ENCODE data around the gene TRIM43.
"Not testable (repeated sequence)": the region's sequence is repeated elsewhere in the genome, so short reads cannot be mapped to it uniquely, and the experiment has no call there.

Gene TRIM43

GRCh38 chr2:95591701-95592100 is at the start of gene TRIM43:
TRIM43 (plus strand) TSS chr2:95592001; CDS start chr2:95594024, 2,023 bp downstream.
- not testable (repeated sequence) for H3K36me3 ChIP-seq (ENCODE audit: control insufficient read depth, insufficient read depth, low read length); H3K9me3 ChIP-seq (ENCODE audit: control insufficient read depth, insufficient read depth, low read depth, low read length); H3K27ac ChIP-seq (ENCODE audit: low read depth, low read length); H3K9ac ChIP-seq (ENCODE audit: low read length); H3K4me1 ChIP-seq (ENCODE audit: control insufficient read depth, insufficient read depth, low read length); H3K27me3 ChIP-seq (ENCODE audit: control insufficient read depth, insufficient read depth, low read length); H3K4me3 ChIP-seq (ENCODE audit: low read depth, low read length)

GRCh38 chr2:95551055-95551568 is 40.7 kb upstream of the TRIM43 start:
- H3K27ac ChIP-seq (ENCODE audit: low read depth, low read length) = no peak overlapping the region
- H3K4me3 ChIP-seq (ENCODE audit: low read depth, low read length) = no peak overlapping the region
- H3K9me3 ChIP-seq (ENCODE audit: control insufficient read depth, insufficient read depth, low read depth, low read length) = no peaks in the 10 kb centered on the region
- H3K4me1 ChIP-seq (ENCODE audit: control insufficient read depth, insufficient read depth, low read length) = no peaks in the 10 kb centered on the region
- H3K9ac ChIP-seq (ENCODE audit: low read length) = no peak overlapping the region
- H3K36me3 ChIP-seq (ENCODE audit: control insufficient read depth, insufficient read depth, low read length) = no peaks in the 10 kb centered on the region
- no peaks in the 10 kb centered on the region for H3K27me3 ChIP-seq (ENCODE audit: control insufficient read depth, insufficient read depth, low read length)

- H3K27me3 ChIP-seq (ENCODE audit: control insufficient read depth, insufficient read depth, low read length) = no peaks in the 10 kb centered on the region
- H3K27ac ChIP-seq (ENCODE audit: low read depth, low read length) = no peak overlapping the region
- H3K4me1 ChIP-seq (ENCODE audit: control insufficient read depth, insufficient read depth, low read length) = no peaks in the 10 kb centered on the region
- H3K4me3 ChIP-seq (ENCODE audit: low read depth, low read length) = no peak overlapping the region
- no peaks in the 10 kb centered on the region for H3K9me3 ChIP-seq (ENCODE audit: control insufficient read depth, insufficient read depth, low read depth, low read length)
- H3K36me3 ChIP-seq (ENCODE audit: control insufficient read depth, insufficient read depth, low read length) = no peaks in the 10 kb centered on the region
- H3K9ac ChIP-seq (ENCODE audit: low read length) = no peak overlapping the region
These were observed 38.9 kb upstream of the TRIM43 start for GRCh38 chr2:95552911-95553310.

- Histone ChIP-seq H3K27ac (ENCODE audit: low read depth, low read length) (no peak overlapping the region), H3K4me3 (ENCODE audit: low read depth, low read length) (no peak overlapping the region), H3K9me3 (ENCODE audit: control insufficient read depth, insufficient read depth, low read depth, low read length) (no peaks in the 10 kb centered on the region), H3K36me3 (ENCODE audit: control insufficient read depth, insufficient read depth, low read length) (no peaks in the 10 kb centered on the region), H3K27me3 (ENCODE audit: control insufficient read depth, insufficient read depth, low read length) (peaks cover 8% of the 10 kb centered on the region), H3K4me1 (ENCODE audit: control insufficient read depth, insufficient read depth, low read length) (no peaks in the 10 kb centered on the region), H3K9ac (ENCODE audit: low read length) (no peak overlapping the region)
These were observed 22.6 kb upstream of the TRIM43 start for GRCh38 chr2:95569170-95569569.

GRCh38 chr2:95573866-95574265 is 17.9 kb upstream of the TRIM43 start:
- H3K36me3 ChIP-seq (ENCODE audit: control insufficient read depth, insufficient read depth, low read length) = no peaks in the 10 kb centered on the region
- H3K4me3 ChIP-seq (ENCODE audit: low read depth, low read length) = no peak overlapping the region

GRCh38 chr2:95574506-95574905 is 17.3 kb upstream of the TRIM43 start:
- Histone ChIP-seq H3K36me3 (ENCODE audit: control insufficient read depth, insufficient read depth, low read length) (no peaks in the 10 kb centered on the region), H3K27ac (ENCODE audit: low read depth, low read length) (no peak overlapping the region), H3K27me3 (ENCODE audit: control insufficient read depth, insufficient read depth, low read length) (no peaks in the 10 kb centered on the region), H3K4me1 (ENCODE audit: control insufficient read depth, insufficient read depth, low read length) (no peaks in the 10 kb centered on the region), H3K4me3 (ENCODE audit: low read depth, low read length) (no peak overlapping the region), H3K9ac (ENCODE audit: low read length) (no peak overlapping the region), H3K9me3 (ENCODE audit: control insufficient read depth, insufficient read depth, low read depth, low read length) (no peaks in the 10 kb centered on the region)

More at GRCh38 chr2:95573866-95574265, 17.9 kb upstream of the TRIM43 start:
- no peak overlapping the region for H3K27ac ChIP-seq (ENCODE audit: low read depth, low read length)
- no peaks in the 10 kb centered on the region for H3K9me3 ChIP-seq (ENCODE audit: control insufficient read depth, insufficient read depth, low read depth, low read length)
- H3K4me1 ChIP-seq (ENCODE audit: control insufficient read depth, insufficient read depth, low read length) = no peaks in the 10 kb centered on the region
- no peak overlapping the region for H3K9ac ChIP-seq (ENCODE audit: low read length)
- peaks cover 1% of the 10 kb centered on the region for H3K27me3 ChIP-seq (ENCODE audit: control insufficient read depth, insufficient read depth, low read length)

- no peaks in the 10 kb centered on the region for H3K4me1 ChIP-seq (ENCODE audit: control insufficient read depth, insufficient read depth, low read length)
- no peaks in the 10 kb centered on the region for H3K9me3 ChIP-seq (ENCODE audit: control insufficient read depth, insufficient read depth, low read depth, low read length)
- H3K27ac ChIP-seq (ENCODE audit: low read depth, low read length) = no peak overlapping the region
- H3K9ac ChIP-seq (ENCODE audit: low read length) = no peak overlapping the region
- no peak overlapping the region for H3K4me3 ChIP-seq (ENCODE audit: low read depth, low read length)
- H3K36me3 ChIP-seq (ENCODE audit: control insufficient read depth, insufficient read depth, low read length) = no peaks in the 10 kb centered on the region
- H3K27me3 ChIP-seq (ENCODE audit: control insufficient read depth, insufficient read depth, low read length) = no peaks in the 10 kb centered on the region
These were observed 15.9 kb upstream of the TRIM43 start for GRCh38 chr2:95575857-95576256.

GRCh38 chr2:95578539-95578938 is 13.3 kb upstream of the TRIM43 start:
- H3K9me3 ChIP-seq (ENCODE audit: control insufficient read depth, insufficient read depth, low read depth, low read length) = no peaks in the 10 kb centered on the region
- H3K4me1 ChIP-seq (ENCODE audit: control insufficient read depth, insufficient read depth, low read length) = no peaks in the 10 kb centered on the region
- H3K4me3 ChIP-seq (ENCODE audit: low read depth, low read length) = no peak overlapping the region
- H3K27ac ChIP-seq (ENCODE audit: low read depth, low read length) = no peak overlapping the region
- no peaks in the 10 kb centered on the region for H3K27me3 ChIP-seq (ENCODE audit: control insufficient read depth, insufficient read depth, low read length)
- H3K9ac ChIP-seq (ENCODE audit: low read length) = no peak overlapping the region
- no peaks in the 10 kb centered on the region for H3K36me3 ChIP-seq (ENCODE audit: control insufficient read depth, insufficient read depth, low read length)

- H3K4me1 ChIP-seq (ENCODE audit: control insufficient read depth, insufficient read depth, low read length); H3K4me3 ChIP-seq (ENCODE audit: low read depth, low read length); H3K27ac ChIP-seq (ENCODE audit: low read depth, low read length); H3K27me3 ChIP-seq (ENCODE audit: control insufficient read depth, insufficient read depth, low read length); H3K9ac ChIP-seq (ENCODE audit: low read length); H3K9me3 ChIP-seq (ENCODE audit: control insufficient read depth, insufficient read depth, low read depth, low read length); H3K36me3 ChIP-seq (ENCODE audit: control insufficient read depth, insufficient read depth, low read length): not testable (repeated sequence)
These were observed 8.3 kb upstream of the TRIM43 start for GRCh38 chr2:95583545-95583944.

- H3K9ac ChIP-seq (ENCODE audit: low read length); H3K4me3 ChIP-seq (ENCODE audit: low read depth, low read length); H3K27me3 ChIP-seq (ENCODE audit: control insufficient read depth, insufficient read depth, low read length); H3K9me3 ChIP-seq (ENCODE audit: control insufficient read depth, insufficient read depth, low read depth, low read length); H3K27ac ChIP-seq (ENCODE audit: low read depth, low read length); H3K36me3 ChIP-seq (ENCODE audit: control insufficient read depth, insufficient read depth, low read length); H3K4me1 ChIP-seq (ENCODE audit: control insufficient read depth, insufficient read depth, low read length): not testable (repeated sequence)
These were observed 7.5 kb upstream of the TRIM43 start for GRCh38 chr2:95584321-95584720.

- H3K9ac ChIP-seq (ENCODE audit: low read length); H3K27me3 ChIP-seq (ENCODE audit: control insufficient read depth, insufficient read depth, low read length); H3K36me3 ChIP-seq (ENCODE audit: control insufficient read depth, insufficient read depth, low read length); H3K4me1 ChIP-seq (ENCODE audit: control insufficient read depth, insufficient read depth, low read length); H3K9me3 ChIP-seq (ENCODE audit: control insufficient read depth, insufficient read depth, low read depth, low read length); H3K27ac ChIP-seq (ENCODE audit: low read depth, low read length); H3K4me3 ChIP-seq (ENCODE audit: low read depth, low read length): not testable (repeated sequence)
These were observed 1.8 kb upstream of the TRIM43 start for GRCh38 chr2:95589777-95590536.

Data from HUES6 (cell line).